ENCODE measurements around the gene AKT3.

Gene AKT3

GRCh38 chr1:243487036-243487648, 362.9 kb downstream of the AKT3 start:
- TF ChIP-seq YY1 (IDR thresholded peaks at IDR 0.05; ENCODE audit: low read depth) = no peak
- TF ChIP-seq FOXM1 (IDR thresholded peaks at IDR 0.05; ENCODE audit: borderline replicate concordance, low read depth) = no peak
- TF ChIP-seq REST (IDR thresholded peaks at IDR 0.05; ENCODE audit: low read depth) = no peak
- no peak for TF ChIP-seq ZBTB7A (IDR thresholded peaks at IDR 0.05; ENCODE audit: low read depth)
- no peak for TF ChIP-seq CEBPB (IDR thresholded peaks at IDR 0.05)

GRCh38 chr1:243483952-243484351, 366.1 kb downstream of the AKT3 start:
- no peak for TF ChIP-seq TAF1 (IDR thresholded peaks at IDR 0.05; ENCODE audit: low read depth)
- no peak for TF ChIP-seq TCF12 (IDR thresholded peaks at IDR 0.05; ENCODE audit: low read depth)
- TF ChIP-seq USF1 (IDR thresholded peaks at IDR 0.05) = no peak
- no peak for TF ChIP-seq EGR1 (IDR thresholded peaks at IDR 0.05)
- no peak for TF ChIP-seq FOXM1 (IDR thresholded peaks at IDR 0.05; ENCODE audit: borderline replicate concordance, low read depth)
- no peak for TF ChIP-seq TEAD4 (IDR thresholded peaks at IDR 0.05)
- TF ChIP-seq NFIC (IDR thresholded peaks at IDR 0.05) = no peak
- no peak for TF ChIP-seq REST (IDR thresholded peaks at IDR 0.05; ENCODE audit: low read depth)
- no peak for TF ChIP-seq CREB1 (IDR thresholded peaks at IDR 0.05; ENCODE audit: low read depth)
- no peak for TF ChIP-seq YY1 (IDR thresholded peaks at IDR 0.05; ENCODE audit: low read depth)

- TF ChIP-seq FOXM1 (IDR thresholded peaks at IDR 0.05; ENCODE audit: borderline replicate concordance, low read depth) = no peak
- TF ChIP-seq RAD21 (IDR thresholded peaks at IDR 0.05; ENCODE audit: low read depth) = no peak
- TF ChIP-seq TCF12 (IDR thresholded peaks at IDR 0.05; ENCODE audit: low read depth) = no peak
- no peak for TF ChIP-seq EP300 (IDR thresholded peaks at IDR 0.05; ENCODE audit: borderline replicate concordance)
- TF ChIP-seq TAF1 (IDR thresholded peaks at IDR 0.05; ENCODE audit: low read depth) = no peak
- TF ChIP-seq NFIC (IDR thresholded peaks at IDR 0.05) = no peak
- no peak for TF ChIP-seq REST (IDR thresholded peaks at IDR 0.05; ENCODE audit: low read depth)
- no peak for TF ChIP-seq YY1 (IDR thresholded peaks at IDR 0.05; ENCODE audit: low read depth)
- TF ChIP-seq CREB1 (IDR thresholded peaks at IDR 0.05; ENCODE audit: low read depth) = no peak
- no peak for TF ChIP-seq CEBPB (IDR thresholded peaks at IDR 0.05)
- no peak for TF ChIP-seq TEAD4 (IDR thresholded peaks at IDR 0.05)
- no peak for TF ChIP-seq MAX (IDR thresholded peaks at IDR 0.05)
- TF ChIP-seq USF1 (IDR thresholded peaks at IDR 0.05) = no peak
- no peak for TF ChIP-seq EGR1 (IDR thresholded peaks at IDR 0.05)
Measured at GRCh38 chr1:243483071-243483771, 366.8 kb downstream of the AKT3 start.

GRCh38 chr1:243482141-243483022, 367.7 kb downstream of the AKT3 start:
- TF ChIP-seq TCF12 (IDR thresholded peaks at IDR 0.05; ENCODE audit: low read depth) = no peak
- TF ChIP-seq EP300 (IDR thresholded peaks at IDR 0.05; ENCODE audit: borderline replicate concordance) = no peak
- no peak for TF ChIP-seq TAF1 (IDR thresholded peaks at IDR 0.05; ENCODE audit: low read depth)
- TF ChIP-seq REST (IDR thresholded peaks at IDR 0.05; ENCODE audit: low read depth) = no peak
- TF ChIP-seq CEBPB (IDR thresholded peaks at IDR 0.05) = no peak
- TF ChIP-seq CREB1 (IDR thresholded peaks at IDR 0.05; ENCODE audit: low read depth) = no peak
- no peak for TF ChIP-seq TEAD4 (IDR thresholded peaks at IDR 0.05)
- no peak for TF ChIP-seq EGR1 (IDR thresholded peaks at IDR 0.05)
- no peak for TF ChIP-seq ZBTB7A (IDR thresholded peaks at IDR 0.05; ENCODE audit: low read depth)
- no peak for TF ChIP-seq YY1 (IDR thresholded peaks at IDR 0.05; ENCODE audit: low read depth)
- no peak for TF ChIP-seq NFIC (IDR thresholded peaks at IDR 0.05)
- TF ChIP-seq USF1 (IDR thresholded peaks at IDR 0.05) = no peak
- no peak for TF ChIP-seq FOXM1 (IDR thresholded peaks at IDR 0.05; ENCODE audit: borderline replicate concordance, low read depth)
- no peak for TF ChIP-seq MAX (IDR thresholded peaks at IDR 0.05)
- TF ChIP-seq RAD21 (IDR thresholded peaks at IDR 0.05; ENCODE audit: low read depth) = no peak
